ENCODE results near the gene GLRA2.

Gene GLRA2

DNA sequence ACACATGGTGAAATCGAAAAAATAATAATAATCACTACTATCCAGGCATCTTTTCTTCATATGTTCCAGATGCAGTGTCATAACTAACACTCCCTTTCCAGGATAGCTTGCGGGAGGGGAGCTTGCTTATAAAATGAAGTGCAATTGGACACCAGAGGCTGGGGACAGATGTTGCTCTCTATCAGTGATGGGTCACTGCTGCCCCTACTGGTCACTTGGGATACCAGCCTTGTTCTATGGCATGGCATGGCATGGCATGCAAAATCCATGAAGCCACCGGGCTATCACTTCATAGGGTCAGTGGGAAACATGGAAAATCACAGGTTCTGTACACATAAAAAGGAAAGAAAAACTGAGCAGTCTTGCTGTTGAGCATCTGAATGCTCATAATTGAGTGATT is 168.1 kb downstream of the GLRA2 start:
- no peak overlapping the region for H3K4me3 ChIP-seq (ENCODE audit: low read depth, low read length)

DNA sequence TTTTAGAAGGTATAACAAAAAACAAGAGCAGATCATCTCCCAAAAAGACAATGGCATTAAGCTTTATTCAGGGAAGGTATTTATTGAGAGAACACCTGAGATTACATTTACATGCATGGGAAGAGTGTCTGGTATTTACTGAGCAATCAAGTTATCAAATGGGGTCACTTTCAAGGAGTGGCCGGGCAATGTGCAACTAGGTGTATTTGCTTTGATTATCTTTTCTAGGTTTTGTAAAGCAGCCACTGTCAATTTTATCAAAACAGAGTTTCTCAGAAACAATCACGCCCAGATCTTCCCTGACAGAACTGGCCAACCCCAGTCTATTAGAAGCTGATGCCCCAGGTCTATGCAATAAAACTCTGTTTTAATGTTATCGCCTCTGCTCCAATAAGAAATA is 169.5 kb downstream of the GLRA2 start:
- no peak overlapping the region for H3K4me3 ChIP-seq (ENCODE audit: low read depth, low read length)

DNA sequence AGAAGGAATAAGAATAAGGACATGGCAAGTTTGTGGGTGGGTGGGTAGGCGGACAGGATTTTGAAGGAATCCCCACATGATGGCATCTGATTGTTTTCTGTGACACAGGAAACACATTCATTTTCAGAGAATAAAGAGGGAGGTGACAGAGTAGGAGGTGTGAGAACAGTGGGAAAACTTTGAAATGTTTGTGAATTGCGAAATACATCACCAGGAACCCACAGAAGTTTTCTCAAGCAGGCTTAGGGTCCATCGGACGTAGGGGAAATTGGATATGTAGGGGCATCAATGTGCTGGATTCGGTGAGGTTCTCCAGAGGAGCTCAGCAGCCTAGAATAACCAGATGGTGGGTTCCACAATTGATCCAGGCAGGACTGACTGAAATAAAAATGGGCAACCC is 171.6 kb downstream of the GLRA2 start:
- H3K4me3 ChIP-seq (ENCODE audit: low read depth, low read length) = no peak overlapping the region

DNA sequence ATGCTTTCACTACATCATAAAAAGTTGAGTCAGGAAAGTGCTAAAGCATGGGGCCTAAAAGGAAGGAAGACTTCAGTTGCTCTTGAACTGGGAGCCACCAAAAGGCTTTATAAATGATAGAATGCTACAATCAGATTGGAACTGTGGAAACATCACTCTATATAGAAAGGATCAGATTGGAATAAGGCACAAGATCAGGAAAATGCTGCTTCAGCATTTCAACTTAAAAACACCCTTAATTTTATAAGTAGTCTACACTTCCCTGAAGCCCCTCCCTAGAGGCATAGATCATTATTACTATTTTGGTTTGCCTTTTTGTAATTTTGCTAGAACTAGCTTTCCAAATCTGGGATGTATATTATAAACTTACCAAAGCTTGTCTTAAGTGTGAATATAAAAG is 172.8 kb downstream of the GLRA2 start:
- H3K4me3 ChIP-seq (ENCODE audit: low read depth, low read length) = no peak overlapping the region

DNA sequence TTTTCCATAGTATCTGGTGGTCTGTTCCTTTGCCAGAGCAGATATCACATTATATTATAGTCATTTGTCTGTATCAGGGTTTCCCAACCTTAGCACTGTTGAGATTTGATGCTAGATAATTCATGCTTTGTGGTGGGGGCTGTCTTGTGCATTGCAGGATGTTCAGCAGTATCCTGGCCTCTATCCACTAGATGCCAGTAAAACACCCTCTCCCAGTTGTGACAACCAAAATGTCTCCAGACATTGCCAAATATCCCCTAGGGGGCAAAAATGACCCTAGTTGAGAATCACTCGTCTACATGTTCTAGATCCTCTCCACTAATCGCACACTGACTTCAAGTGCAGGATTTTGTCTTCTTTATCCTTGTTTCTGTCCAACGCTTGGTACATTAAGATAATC is 182.8 kb downstream of the GLRA2 start:
- no peak overlapping the region for H3K4me3 ChIP-seq (ENCODE audit: low read depth, low read length)

DNA sequence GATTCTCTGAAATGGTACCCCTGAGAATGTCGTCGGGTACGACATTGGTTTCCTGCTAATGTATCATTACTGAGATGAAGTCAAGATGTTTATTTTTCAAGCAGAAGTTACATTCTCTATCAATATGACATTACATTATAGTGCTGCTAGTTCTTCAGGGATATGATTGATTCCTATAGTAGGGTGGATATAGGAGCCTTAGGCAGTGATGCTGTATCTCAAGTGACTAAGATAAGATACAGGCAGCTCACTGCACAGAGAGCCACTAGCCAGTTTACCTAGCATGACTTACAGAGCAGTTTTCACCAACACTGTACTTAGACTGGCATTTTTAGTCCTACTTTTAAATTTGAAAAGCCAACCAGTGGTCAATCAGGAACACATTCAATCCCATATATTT is 188.6 kb downstream of the GLRA2 start:
- H3K4me3 ChIP-seq (ENCODE audit: low read depth, low read length) = no peak overlapping the region

DNA sequence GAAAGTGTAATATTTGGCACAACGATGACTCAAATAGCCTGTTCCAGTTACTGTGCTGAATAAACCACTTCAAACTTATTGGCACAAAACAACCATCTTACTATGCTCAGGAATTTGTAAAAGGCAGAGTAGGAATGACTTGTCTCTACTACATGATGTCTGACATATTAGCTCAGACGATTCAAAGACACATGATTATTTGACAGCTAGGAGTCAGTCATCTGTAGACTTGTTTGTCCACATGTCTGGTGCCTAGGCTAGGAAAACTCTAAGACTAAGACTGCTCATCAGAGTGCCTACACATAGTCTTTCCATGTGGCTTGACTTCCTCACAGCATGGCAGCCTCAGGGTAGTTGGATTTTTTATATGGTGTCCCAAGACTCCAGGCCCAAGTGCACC is 189.1 kb downstream of the GLRA2 start:
- no peak overlapping the region for H3K4me3 ChIP-seq (ENCODE audit: low read depth, low read length)

DNA sequence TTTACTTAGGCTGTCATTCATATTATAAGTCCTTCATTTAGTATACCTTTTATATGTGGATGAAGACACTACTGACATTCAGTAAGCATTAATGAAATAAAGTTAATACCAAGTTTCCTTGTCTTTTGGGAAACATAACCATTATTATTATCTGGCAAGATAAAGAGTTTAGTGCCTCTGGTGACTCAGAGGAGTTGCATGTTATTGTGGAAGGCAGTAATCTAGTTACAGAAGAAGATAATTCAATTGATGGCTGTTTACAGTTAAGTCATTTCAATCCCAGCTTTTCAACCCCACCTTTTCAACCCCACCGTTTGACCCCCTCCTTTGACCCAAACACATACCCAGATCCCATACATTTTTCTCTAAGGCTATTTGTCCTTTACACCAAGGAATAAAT is 199.7 kb downstream of the GLRA2 start:
- H3K4me3 ChIP-seq (ENCODE audit: low read depth, low read length) = no peak overlapping the region

DNA sequence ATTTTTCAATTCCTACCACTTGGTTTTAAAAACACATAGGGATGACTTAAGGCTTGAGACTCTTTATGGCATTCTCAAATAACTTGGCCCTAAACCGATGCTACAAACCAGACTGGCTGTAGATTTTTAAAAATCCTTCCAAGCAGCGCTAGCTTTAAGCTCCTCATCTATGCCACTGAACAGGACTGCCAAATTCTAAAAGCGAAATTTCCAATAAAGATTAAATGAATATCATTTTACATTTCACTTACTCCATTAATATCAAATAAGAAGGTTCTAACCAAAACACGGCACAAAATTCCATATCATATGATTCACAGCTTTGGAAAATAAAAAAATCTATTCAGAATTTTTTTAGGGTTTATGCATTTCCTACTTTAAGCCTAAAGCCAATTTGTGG is 209.3 kb downstream of the GLRA2 start:
- H3K4me3 ChIP-seq (ENCODE audit: low read depth, low read length) = no peak overlapping the region

DNA sequence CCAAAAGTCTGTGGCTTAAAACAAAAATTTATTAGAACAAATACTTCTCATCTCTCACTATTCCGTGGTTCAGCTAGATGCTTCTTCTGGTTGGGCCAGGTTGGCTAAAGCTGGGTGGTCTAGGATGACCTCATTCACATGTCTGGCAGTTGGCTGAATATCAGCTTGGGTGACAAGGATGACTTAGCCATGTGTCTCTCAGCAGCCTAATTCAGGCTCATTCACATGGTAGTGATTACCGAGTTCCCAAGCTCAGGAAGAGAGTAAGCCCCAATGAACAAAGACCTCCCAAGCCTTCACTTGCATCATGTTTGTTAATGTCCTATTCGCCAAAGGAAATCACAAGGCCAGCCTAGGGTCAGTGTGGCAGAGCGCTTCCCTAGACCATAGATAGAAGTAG is 224.1 kb downstream of the GLRA2 start:
- H3K4me3 ChIP-seq (ENCODE audit: low read depth, low read length) = no peak overlapping the region

DNA sequence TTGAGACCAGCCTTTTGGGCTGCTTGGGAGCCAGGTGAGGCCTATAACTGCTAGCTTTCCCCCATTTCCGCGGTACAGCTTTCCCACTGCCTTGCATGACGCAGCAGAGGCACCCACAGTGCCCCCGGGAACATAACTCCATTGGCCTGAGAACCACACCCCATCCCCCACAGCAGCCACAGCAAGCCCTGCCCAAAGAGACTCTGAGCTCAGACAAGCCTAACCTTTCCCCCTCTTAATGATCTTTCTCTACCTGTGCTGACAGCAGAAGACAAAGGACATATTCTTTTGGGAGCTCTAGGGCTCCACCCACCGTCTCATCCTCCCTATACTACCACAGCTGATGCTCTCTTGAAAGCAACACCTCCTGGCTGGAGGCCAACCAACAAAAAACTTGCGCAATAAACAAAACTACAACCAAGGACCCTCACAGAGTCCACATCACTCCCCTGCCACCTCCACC is 228.7 kb downstream of the GLRA2 start:
- no peak overlapping the region for H3K4me3 ChIP-seq (ENCODE audit: low read depth, low read length)

DNA sequence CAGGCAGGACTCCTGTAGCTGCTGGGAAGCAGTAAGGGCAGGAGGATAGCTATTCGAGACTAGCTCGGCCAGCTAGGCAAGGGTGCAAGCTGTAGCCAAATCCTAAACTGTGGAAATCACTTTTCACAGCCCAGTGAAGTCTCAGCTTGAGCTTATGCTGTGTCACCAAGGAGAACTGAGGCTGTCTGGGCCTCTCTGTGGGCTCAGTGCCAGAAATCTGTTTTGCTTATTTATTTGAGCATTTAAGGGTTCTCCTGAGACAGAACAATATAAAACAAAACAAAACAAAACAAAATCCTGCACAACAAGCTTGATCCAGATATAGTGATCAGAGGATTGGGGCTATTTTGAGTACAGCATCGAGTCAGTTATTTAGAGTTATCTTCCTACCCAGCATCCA is 246.1 kb downstream of the GLRA2 start:
- no peak overlapping the region for H3K4me3 ChIP-seq (ENCODE audit: low read depth, low read length)

DNA sequence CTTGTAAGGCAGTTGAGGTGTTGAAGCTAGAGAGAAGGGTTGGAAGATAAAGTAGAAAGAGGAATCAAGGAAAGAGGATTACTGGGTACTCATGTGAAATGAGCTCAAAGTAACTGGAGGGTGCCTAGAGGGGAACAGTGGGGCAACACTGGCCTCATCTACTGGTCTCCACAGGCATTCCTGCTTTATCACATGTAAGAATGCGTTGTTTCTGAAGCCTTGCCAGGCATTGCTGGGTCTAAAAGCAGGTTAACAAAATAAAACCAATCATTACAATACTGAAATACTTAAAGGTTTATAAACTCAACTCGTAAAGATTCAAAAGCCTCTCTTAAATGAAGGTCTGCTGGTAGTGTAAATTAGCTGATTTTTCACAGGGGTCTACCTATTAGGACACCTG is 247.6 kb downstream of the GLRA2 start:
- H3K4me3 ChIP-seq (ENCODE audit: low read depth, low read length) = no peak overlapping the region

DNA sequence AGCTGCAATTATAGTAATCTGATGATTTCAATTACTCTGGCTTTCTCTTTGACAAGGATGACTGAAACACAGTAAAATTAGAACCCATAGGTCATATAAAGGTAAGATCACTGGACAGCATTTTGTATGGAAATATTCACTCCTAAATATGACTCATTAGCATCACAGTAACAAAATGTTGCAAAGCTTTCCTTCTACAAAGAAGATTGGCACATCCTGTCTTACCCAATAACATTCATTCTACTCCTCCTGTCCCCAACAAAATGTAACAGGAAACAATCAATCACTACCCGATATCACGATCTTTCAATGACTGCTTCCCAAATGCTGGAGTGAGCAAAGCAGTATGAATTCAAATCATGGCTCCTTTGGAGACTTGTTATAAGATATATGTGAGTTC is 248.2 kb downstream of the GLRA2 start:
- H3K4me3 ChIP-seq (ENCODE audit: low read depth, low read length) = no peak overlapping the region

DNA sequence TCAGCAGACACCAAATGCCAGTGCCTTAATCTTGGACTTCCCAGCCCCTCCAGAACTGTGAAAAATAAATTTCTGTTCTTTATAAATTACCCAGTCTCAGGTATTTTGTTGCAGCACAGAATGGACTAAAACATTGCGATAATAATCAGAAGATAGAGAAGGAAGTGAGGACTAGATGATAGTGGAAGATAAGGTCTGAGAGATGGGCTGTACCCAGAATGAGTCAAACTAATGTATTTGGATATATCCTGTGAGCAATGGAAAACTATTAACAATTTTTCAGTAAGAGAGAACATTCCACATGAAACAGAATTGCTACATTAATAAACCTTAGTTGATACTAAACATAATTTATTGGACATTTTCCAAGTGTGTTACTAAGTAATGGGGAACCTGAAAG is 250.2 kb downstream of the GLRA2 start:
- no peak overlapping the region for H3K4me3 ChIP-seq (ENCODE audit: low read depth, low read length)

All from iPS-11a (cell line).